ENCODE measurements around the gene ZNF70. TPM values are rescaled to one million over a fixed set of nuclear protein-coding genes. Genes with fewer than 3 reads are reported as not detected.
A peak's percentile ranks its signal among the peaks of the same experiment; 100 is the strongest.

Gene ZNF70
- total and polyA plus RNA-seq, 2 of the 4 experiments (the other 2 are of a cell fraction): 2.3 to 4.3 TPM

DNA sequence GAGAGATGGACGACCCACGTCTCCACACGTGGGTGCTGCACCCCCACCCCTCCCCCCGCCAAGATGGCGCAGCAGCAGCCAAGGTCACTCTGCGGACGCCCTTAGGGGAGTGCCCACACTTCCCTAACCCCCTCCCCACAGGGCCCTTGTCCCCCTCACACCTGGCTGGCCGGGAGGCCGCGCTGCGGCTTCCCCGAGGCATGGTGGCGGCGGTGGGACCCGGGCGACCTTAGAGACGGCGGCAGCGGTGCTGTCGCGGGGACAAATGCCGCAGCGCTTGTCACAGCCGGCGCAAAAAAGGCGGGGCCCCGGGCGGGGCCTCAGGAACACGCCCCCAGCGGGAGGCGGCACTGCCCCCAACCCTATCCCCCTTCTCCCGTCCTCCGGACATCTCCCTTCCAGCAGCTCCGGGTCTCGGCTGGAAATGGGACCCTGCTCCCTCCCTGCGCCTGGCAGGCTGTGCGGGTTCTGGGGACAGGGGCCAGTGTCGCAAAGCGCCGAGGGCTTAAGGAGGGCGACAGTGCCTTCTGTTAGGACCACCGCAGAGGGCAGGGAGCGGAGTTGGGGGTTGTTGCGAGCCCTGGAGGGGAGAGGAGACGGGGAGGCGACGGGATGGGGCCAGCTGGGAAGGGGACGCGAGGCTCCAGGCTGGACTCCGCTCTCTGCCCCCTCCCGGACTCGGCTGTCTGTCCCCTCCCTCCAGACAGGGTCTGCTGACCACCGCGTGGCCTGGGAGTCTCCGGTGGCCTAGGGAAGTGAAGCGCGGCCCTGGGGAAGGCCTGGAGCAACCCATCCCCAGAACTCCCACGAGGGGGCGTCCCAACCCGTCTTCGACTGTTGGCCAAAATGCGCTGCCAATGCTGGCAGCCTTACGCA is 17.0 kb upstream of the ZNF70 start, which contains the start of gene CHCHD10 (continued):
- TF ChIP-seq NFE2L2 (IDR thresholded peaks at IDR 0.05; ENCODE audit: low read depth, low read length) (no peak), MAZ (IDR thresholded peaks at IDR 0.05; ENCODE audit: borderline replicate concordance, low read depth, low read length) (no peak)

DNA sequence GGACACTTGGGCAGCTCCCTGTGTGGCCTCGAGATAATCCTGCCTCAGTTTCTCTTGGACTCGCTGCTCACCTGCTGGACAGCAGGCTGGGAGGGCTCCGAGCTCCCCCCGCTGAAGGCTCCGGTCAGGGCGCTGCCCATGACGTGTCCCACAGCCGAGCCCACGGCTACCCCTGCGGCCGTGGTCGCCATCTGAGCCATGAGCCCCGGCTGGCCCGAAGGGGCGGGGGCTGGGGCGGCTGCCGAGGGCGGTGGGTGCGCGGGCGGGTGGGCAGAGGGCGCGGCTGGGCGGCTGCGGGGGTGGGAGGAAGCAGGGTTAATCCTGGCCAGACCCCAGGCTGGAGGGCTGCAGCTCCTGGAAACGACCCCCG is 16.4 kb upstream of the ZNF70 start:
- TF ChIP-seq CEBPB (IDR thresholded peaks at IDR 0.05; ENCODE audit: low read depth, low read length) (no peak), RCOR1 (IDR thresholded peaks at IDR 0.05; ENCODE audit: insufficient replicate concordance, low read length) (no peak), FOS (IDR thresholded peaks at IDR 0.05; ENCODE audit: low read depth, low read length) (no peak), NFE2L2 (IDR thresholded peaks at IDR 0.05; ENCODE audit: low read depth, low read length) (no peak)
- H3K4me1 ChIP-seq (ENCODE audit: control insufficient read depth, insufficient read depth, low read length): peaks cover 13% of the 10 kb centered on the region
- BruUV-seq (replicated peaks): no TSS peak
- DNase-seq: no peak
- peak overlapping the region in 1 of 2 experiments; percentile 87; a peak in 2 of 4 replicates for H4K8ac ChIP-seq (ENCODE audit: low read depth in 2 of 2, low read length in 2 of 2)
- H3K56ac ChIP-seq (ENCODE audit: extremely low read depth, insufficient read depth, low read length): no peak overlapping the region
- H3K9me1 ChIP-seq (ENCODE audit: insufficient read depth, low read length): peaks cover 9% of the 10 kb centered on the region; the same call in 1 of the 2 replicates
- ATAC-seq (ENCODE audit: low read depth): no peak
- in situ Hi-C loops (cut with MboI; ENCODE audit: low sequenced_read_pairs): no loop called here
- POLR2A ChIA-PET (ENCODE audit: unreplicated experiment): no interaction called here
- peak overlapping the region; percentile 25; the same call in 1 of the 2 replicates for H3K4ac ChIP-seq (ENCODE audit: low read depth, low read length)
- H3K14ac ChIP-seq (replicated peaks; ENCODE audit: low read depth, low read length): no peak overlapping the region
- H2BK120ac ChIP-seq (ENCODE audit: low read depth, low read length): no peak overlapping the region
- CTCF ChIA-PET: interaction anchor here (2.0 kb wide), 1 partner anchor 82 kb away, joined by 6 read pairs; no protein-coding TSS in a partner anchor
- no peak overlapping the region for H3K27ac ChIP-seq (ENCODE audit: insufficient read depth, low read length)
- H3K36me3 ChIP-seq (ENCODE audit: control insufficient read depth, insufficient read depth, low read length): no peaks in the 10 kb centered on the region
- no peak overlapping the region for H3K18ac ChIP-seq (ENCODE audit: low read depth, low read length)
- 38% methylated on average over 4 of the region's 27 CpGs; no CpG with 5 or more reads in 1 of the 2 experiments for WGBS, 2 experiments (ENCODE audit: extremely low coverage in 2 of 2, insufficient read length in 1 of 2)
- H2BK20ac ChIP-seq (ENCODE audit: low read depth, low read length): no peak overlapping the region
- H2AK5ac ChIP-seq (ENCODE audit: low read depth, low read length): no peak overlapping the region
- H2BK15ac ChIP-seq (ENCODE audit: low read depth, low read length): no peak overlapping the region
- peak overlapping the region; percentile 96 for H2AFZ ChIP-seq (replicated peaks; ENCODE audit: low read length, poor library complexity)
- H3K79me1 ChIP-seq (ENCODE audit: low read depth in 1 of 2, low read length in 2 of 2): no peaks in the 10 kb centered on the region; a peak in 1 of 4 replicates
- no peaks in the 10 kb centered on the region for H3K9me3 ChIP-seq (ENCODE audit: control insufficient read depth, insufficient read depth, low read length)
- H3K27me3 ChIP-seq (ENCODE audit: control insufficient read depth, insufficient read depth, low read length): no peaks in the 10 kb centered on the region
- H2BK5ac ChIP-seq (ENCODE audit: low read depth, low read length, poor library complexity, severe bottlenecking): no peak overlapping the region
- no peaks in the 10 kb centered on the region for H4K20me1 ChIP-seq (ENCODE audit: insufficient read depth, low read length)
- intact Hi-C loops (cut with micrococcal nuclease): loop anchor here (5.0 kb wide), 1 partner anchor 225 kb away; no protein-coding TSS in a partner anchor
- peak overlapping the region; percentile 43 for H3K4me3 ChIP-seq (ENCODE audit: insufficient read depth, low read depth, low read length)
- no peak overlapping the region for H3K9ac ChIP-seq (ENCODE audit: low read depth, low read length)
- peak overlapping the region; percentile 51 for H3K4me2 ChIP-seq (ENCODE audit: low read depth, low read length)
- dilution Hi-C loops (cut with HindIII; ENCODE audit: low sequenced_read_pairs, unreplicated experiment): no loop called here
- H4K5ac ChIP-seq (ENCODE audit: low read depth, low read length): no peak overlapping the region
- H4K91ac ChIP-seq (ENCODE audit: insufficient read depth, low read depth, low read length): no peak overlapping the region
- H3K23ac ChIP-seq (ENCODE audit: low read depth, low read length): no peak overlapping the region
- H2AK9ac ChIP-seq (replicated peaks; ENCODE audit: low read depth, low read length, poor library complexity): peak overlapping the region; percentile 29

All from IMR-90 (cell line).